ENCODE data around the gene ATG10.

GRCh38 chr5:82031220-82032119 lies 59.6 kb downstream of the ATG10 start:
- TF ChIP-seq, protein P1, sequence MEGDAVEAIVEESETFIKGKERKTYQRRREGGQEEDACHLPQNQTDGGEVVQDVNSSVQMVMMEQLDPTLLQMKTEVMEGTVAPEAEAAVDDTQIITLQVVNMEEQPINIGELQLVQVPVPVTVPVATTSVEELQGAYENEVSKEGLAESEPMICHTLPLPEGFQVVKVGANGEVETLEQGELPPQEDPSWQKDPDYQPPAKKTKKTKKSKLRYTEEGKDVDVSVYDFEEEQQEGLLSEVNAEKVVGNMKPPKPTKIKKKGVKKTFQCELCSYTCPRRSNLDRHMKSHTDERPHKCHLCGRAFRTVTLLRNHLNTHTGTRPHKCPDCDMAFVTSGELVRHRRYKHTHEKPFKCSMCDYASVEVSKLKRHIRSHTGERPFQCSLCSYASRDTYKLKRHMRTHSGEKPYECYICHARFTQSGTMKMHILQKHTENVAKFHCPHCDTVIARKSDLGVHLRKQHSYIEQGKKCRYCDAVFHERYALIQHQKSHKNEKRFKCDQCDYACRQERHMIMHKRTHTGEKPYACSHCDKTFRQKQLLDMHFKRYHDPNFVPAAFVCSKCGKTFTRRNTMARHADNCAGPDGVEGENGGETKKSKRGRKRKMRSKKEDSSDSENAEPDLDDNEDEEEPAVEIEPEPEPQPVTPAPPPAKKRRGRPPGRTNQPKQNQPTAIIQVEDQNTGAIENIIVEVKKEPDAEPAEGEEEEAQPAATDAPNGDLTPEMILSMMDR (IDR thresholded peaks at IDR 0.05), result no peak
- no peak for TF ChIP-seq POLR2A (IDR thresholded peaks at IDR 0.05)

All from uterus (tissue), 2 donors.